Spleen (tissue), 7 donors: Measurements from ENCODE around the gene WASL.

ENCODE experiments used
- CTCF ChIP-seq, 11 experiments: fragments of 200-600 bp in 7 of 11; fragments of 450-650 bp in 4 of 11; sonication (generic) in 4 of 11; IDR thresholded peaks in 8 of 11; conservative IDR thresholded peaks in 3 of 11; 1 replicate in 7 of 11; 2 replicates in 4 of 11; pipeline versions ENCODE4 v1.4.0 to v1.8.0; 2016 to 2021; ENCODE audit warnings: antibody characterized with exemption in 11 of 11, inconsistent platforms in 4 of 11, mild to moderate bottlenecking in 1 of 11
- POLR2A ChIP-seq, 3 donors: fragments of 450-650 bp; IDR thresholded peaks; one replicate each; pipeline ENCODE4 v1.5.1; 2017; ENCODE audit warnings: antibody characterized with exemption in 3 of 3, mild to moderate bottlenecking in 1 of 3
- POLR2AphosphoS5 ChIP-seq, 3 donors: sonication (generic); formaldehyde crosslinking; IDR thresholded peaks; one replicate each; pipeline ENCODE4 v1.5.1; 2017; ENCODE audit warnings: antibody characterized with exemption in 3 of 3
- donor health status: DM: no; HTN: no; CAD: no; lungs with moderate emphysema.
- donor health status: DM: no; HTN: no; CAD: no.
- donor health status: DM: no; HTN: no; CAD: no.

DNA sequence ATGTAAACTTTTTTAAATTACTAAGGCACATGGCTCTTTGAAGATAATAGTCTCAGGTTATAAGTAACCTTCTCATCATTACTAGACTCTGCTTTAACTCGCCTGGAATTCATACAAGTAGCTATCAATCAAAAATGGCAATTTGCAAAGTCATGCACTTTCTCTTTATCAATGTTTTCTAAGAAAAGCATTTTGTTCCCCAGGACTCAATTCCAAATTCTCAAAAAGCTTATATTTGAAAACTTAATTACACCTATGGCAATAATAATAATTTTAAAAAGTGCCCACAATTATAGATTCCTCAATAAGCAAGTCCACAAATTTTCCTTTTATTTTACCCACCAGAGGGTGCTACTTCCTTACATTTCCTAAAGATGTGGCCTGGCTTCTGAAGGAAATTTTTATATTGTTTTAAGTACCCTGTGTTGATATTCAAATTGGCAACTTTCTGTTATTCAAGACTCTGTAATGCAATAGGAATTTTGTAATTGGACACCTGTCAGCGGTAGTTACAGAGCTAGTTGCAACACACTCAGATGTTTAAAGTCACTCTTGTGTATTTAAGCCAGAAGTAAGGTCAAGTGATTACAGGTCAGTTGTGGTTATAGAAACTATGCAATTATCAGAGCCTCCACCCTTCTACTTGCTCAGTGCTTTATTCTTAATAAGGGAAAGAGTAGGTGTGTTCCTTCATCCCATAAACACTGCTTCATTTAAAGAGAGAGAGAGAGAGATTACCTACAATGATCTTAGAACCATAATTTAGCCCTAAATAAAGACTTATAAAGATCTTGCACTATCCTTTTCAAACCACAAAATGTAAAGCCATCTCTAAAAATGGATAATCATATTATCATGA, 49.1 kb upstream of the WASL start:
- TF ChIP-seq CTCF (IDR thresholded peaks at IDR 0.05 in 8 of 11, conservative IDR thresholded peaks at IDR 0.05 in 3 of 11) (peak in 8 of 11 experiments; percentile 20 to 48 (median 42)), POLR2A (IDR thresholded peaks at IDR 0.05) (no peak), POLR2AphosphoS5 (IDR thresholded peaks at IDR 0.05) (no peak)
